ENCODE measurements around the gene EIF4B.
"Not testable (repeated sequence)": the region's sequence is repeated elsewhere in the genome, so short reads cannot be mapped to it uniquely, and the experiment has no call there.

Gene EIF4B

DNA sequence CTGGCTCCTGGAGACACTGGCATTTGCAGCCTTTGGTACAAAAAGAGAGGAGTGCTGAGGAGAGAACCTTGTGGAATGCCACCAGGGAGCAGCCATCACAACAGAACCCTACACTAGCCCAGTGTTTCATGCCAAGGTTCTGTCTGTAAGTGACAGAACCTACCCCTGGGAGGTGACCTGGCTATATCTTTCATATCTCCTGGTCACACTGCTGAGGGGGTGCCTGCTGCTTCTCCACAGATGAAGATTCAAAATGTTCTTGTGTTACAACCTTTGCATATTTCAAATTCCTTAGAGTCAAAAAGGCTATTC is 12.7 kb upstream of the EIF4B start:
- no peak for DNase-seq

- DNase-seq = no peak
Observed at GRCh38 chr12:53004178-53004577, 2.1 kb upstream of the EIF4B start.

GRCh38 chr12:53004582-53004981 is 1.7 kb upstream of the EIF4B start:
- DNase-seq = no peak

DNA sequence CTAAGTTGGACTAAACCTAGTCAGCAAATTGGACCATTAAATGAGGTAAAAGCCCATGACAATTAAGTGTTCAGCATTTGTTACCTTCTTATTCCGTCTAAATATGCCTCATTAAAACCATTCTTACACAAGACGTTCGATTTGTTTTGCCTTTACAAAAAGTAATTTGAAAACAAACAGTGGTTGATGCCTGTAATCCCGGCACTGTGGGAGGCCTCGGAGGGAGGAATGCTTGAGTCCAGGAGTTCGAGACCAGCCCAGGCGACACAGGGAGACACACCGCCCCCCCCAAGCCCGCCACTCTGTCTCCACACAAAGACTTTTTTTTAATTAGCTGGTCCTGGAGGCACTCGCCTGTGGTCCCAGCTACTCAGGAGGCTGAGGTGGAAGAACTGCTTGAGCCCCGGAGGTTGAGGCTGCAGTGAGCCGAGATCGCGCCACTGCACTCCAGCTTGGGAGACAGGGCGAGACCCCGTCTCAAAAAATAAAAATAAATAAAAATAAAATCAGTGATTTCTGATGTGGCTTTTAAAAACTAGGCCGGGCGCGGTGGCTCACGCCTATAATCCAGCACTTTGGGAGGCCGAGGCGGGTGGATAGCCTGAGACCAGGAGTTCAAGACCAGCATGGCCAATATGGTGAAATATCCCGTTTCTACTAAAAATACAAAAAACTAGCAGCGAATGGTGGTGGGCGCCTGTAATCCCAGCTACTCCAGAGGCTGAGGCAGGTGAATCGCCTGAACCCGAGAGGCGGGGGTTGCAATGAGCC is 856 bp upstream of the EIF4B start:
- DNase-seq = peak in 7 of 51 donors; percentile 11 to 40 (median 15)

GRCh38 chr12:53006810-53007309 is 604 bp downstream of the EIF4B start:
- DNase-seq = peak in 50 of 51 donors; percentile 4 to 78 (median 53)

GRCh38 chr12:53007343-53007742 is 1.1 kb downstream of the EIF4B start:
- no peak for DNase-seq

DNA sequence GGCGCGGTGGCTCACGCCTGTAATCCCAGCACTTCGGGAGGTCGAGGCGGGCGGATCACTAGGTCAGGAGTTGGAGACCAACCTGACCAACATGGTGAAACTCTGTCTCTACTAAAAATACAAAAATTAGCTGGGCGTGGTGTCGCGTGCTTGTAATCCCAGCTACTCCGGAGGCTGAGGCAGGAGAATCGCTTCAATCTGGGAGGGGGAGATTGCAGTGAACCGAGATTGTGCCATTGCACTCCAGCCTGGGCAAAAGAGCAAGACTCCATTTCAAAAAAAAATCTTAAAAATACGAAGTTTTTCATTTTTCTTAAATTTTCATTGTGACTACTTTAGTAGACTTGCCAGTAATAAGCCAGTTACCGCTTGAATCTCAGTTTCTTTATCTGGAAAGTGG is 2.5 kb downstream of the EIF4B start:
- not testable (repeated sequence) for DNase-seq

- no peak for DNase-seq
Observed at GRCh38 chr12:53010955-53011354, 4.7 kb downstream of the EIF4B start.

- no peak for DNase-seq
Observed at GRCh38 chr12:53011889-53012288, 5.6 kb downstream of the EIF4B start.

- DNase-seq = no peak
Observed at GRCh38 chr12:53012928-53013327, 6.7 kb downstream of the EIF4B start.

DNA sequence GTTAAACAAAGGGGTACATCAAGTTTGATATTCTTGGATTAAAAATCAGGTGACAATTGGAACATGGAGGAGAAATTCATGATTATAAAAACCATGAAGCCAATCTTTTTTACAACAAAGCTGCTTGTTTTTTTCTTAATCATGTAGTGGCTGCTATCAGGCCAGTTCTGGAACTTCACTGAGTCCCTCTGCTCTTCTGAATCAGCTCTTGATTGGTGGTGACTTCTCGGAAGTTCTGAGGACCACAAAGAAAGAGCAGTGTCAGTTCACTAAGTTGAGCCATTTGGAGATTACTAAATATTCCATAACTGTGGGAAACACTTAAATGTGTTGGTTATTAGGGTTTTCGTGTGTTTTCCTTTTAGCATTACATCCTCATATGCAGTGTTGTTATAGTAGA is 8.5 kb downstream of the EIF4B start:
- DNase-seq = no peak

- no peak for DNase-seq
Observed at GRCh38 chr12:53025250-53025649, 19.0 kb downstream of the EIF4B start.

GRCh38 chr12:53027014-53027413 is 20.8 kb downstream of the EIF4B start:
- not testable (repeated sequence) for DNase-seq

DNA sequence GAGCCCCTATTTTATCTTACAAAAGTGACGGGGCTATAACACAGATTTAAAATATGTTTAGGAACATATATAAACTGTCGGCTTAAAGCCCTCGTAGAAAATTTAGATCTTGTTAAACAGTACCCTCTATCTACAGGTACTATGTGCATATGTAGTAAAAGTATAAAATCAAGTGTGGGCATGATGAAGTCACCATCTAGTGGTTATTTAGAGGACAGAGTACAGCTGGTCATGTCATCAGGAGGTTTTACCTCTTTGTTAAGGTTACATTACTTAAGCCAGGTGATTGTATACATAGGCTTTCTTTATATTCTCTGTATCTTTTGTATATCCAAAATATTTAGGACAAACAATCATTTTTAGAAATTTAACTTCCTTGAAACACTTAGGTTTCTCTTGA is 25.4 kb downstream of the EIF4B start:
- no peak for DNase-seq

- DNase-seq = not testable (repeated sequence)
Observed at GRCh38 chr12:53033832-53034231, 27.6 kb downstream of the EIF4B start.

DNA sequence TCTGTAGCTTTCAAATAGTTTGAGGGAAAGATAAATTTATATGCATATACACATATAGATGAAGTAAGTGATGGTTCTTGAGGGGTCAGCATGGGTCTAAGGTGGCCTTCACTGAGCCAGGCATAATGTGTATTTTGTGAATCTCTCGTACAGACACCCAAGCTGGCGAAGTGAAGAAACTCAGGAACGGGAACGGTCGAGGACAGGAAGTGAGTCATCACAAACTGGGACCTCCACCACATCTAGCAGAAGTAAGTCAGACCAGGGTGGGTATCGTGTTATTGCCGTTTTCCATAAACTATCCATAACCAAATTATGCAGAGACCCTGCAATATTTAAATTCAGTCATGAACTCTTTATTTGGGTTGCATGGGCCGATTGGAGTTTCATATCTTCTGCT is 28.2 kb downstream of the EIF4B start:
- DNase-seq = no peak

- no peak for DNase-seq
Observed at GRCh38 chr12:53036802-53037201, 30.5 kb downstream of the EIF4B start.

DNA sequence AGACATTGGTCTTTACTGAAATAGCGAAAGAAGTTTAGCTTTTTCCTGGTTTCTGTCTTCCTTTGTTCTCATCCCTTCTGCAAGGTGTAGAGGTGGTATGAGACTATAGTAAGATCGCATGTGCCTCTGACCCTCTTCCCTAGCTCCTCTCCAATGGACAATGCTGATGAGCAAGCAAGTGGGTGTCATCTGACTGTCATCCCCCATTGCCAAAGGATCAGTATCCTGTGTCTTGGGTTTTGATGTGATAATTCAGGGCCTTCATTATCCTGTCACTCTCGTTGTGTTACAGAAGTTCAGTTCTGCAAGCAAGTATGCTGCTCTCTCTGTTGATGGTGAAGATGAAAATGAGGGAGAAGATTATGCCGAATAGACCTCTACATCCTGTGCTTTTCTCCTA is 33.6 kb downstream of the EIF4B start:
- no peak for DNase-seq

- no peak for DNase-seq
Observed at GRCh38 chr12:53042607-53043454, 36.6 kb downstream of the EIF4B start.

- DNase-seq = peak in 31 of 51 donors; percentile 16 to 78 (median 53)
Observed at GRCh38 chr12:53044052-53044581, 37.9 kb downstream of the EIF4B start.

DNA sequence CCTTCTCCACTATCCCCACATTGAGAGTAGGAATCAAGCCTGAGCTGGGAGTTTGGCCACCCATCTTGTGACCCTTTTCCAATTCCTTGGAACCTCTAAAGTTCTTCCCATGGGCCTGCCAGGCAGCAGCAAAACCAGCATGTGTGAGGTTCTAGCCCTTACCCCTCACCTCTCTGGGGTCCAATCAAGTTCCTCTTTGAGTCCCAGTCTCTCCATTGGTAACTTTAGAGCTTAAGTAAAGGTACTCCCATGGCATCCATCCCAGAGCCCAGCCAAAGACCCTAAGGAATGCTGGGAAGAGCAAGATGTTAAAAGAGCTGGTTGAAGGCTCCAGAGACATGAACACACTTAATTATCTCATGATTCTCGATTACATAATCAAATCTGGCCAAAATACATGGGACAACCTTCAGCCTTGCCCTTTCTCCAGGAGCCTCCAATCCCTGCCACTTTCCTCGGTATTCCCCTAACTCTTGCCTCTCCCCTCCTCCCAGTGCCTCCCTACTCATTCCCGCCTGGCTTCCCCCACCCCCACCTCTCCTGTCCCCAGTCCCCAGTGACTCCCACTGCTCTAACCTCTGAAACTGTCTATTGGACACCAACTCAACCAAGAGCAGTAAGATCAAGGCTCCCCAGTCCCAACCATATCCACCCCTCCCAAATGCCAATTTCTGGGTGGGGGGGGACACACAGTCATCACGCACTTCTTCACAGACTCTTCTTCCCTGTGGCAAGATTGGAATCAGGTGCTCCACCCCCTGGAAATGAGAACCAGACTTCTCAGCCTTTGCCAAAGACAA is 38.8 kb downstream of the EIF4B start:
- no peak for DNase-seq

DNA sequence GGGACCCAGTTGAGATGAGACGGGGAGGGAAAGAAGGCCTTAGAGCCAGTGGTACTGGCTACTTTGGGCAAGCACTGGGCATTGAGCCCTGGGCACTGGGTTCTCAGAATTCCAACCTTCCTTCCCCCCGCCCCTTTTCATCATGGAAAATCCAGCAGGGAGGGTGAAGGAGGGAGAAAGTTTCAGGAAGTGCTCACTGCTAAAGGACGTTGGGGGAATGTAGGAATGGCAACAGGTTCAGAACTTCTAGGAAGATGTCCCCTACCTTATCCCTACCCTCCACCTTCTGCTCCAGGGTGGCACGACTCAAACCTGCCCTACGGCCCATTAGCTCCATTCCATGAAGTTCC is 39.4 kb downstream of the EIF4B start:
- no peak for DNase-seq
